CD4-positive, alpha-beta T cell treated with Interleukin-2 at 100 ng/mL for 4 hours (primary cell): Measurements from ENCODE around the gene PCDHGA3.
"Not testable (repeated sequence)": the region's sequence is repeated elsewhere in the genome, so short reads cannot be mapped to it uniquely, and the experiment has no call there.

Source experiments
- DNase-seq: peaks from one replicate; pipeline ENCODE4 v3.0.0-alpha.2; 2020; ENCODE audit warnings: low spot score

Gene PCDHGA3

GRCh38 chr5:141349917-141350619, 6.4 kb downstream of the PCDHGA3 start, which contains the start of gene PCDHGB1:
TSS of gene PCDHGB1 (plus strand) at chr5:141350099. CDS start at chr5:141350261, 162 bp downstream.
- peak; percentile 40 for DNase-seq

- DNase-seq = no peak
These were observed 8.0 kb downstream of the PCDHGA3 start for GRCh38 chr5:141351591-141351990.

GRCh38 chr5:141354900-141355469, 11.4 kb downstream of the PCDHGA3 start, which contains the start of gene PCDHGA4:
TSS of gene PCDHGA4 (plus strand) at chr5:141355021. CDS start at chr5:141355108, 87 bp downstream.
- DNase-seq = peak; percentile 23

GRCh38 chr5:141355641-141356040, 12.0 kb downstream of the PCDHGA3 start:
- DNase-seq = no peak

- DNase-seq = no peak
These were observed 12.5 kb downstream of the PCDHGA3 start for GRCh38 chr5:141356133-141356532.

GRCh38 chr5:141356950-141357349, 13.3 kb downstream of the PCDHGA3 start:
- no peak for DNase-seq

GRCh38 chr5:141359790-141360426, 16.3 kb downstream of the PCDHGA3 start, which contains the start of gene PCDHGB2:
TSS of gene PCDHGB2 (plus strand) at chr5:141359994. CDS start at chr5:141360136, 142 bp downstream.
- peak; percentile 30 for DNase-seq

- no peak for DNase-seq
These were observed 17.1 kb downstream of the PCDHGA3 start for GRCh38 chr5:141360685-141361084.

GRCh38 chr5:141362719-141363118, 19.1 kb downstream of the PCDHGA3 start:
- no peak for DNase-seq

GRCh38 chr5:141363952-141364660, 20.5 kb downstream of the PCDHGA3 start, which contains the start of gene PCDHGA5:
TSS of gene PCDHGA5 (plus strand) at chr5:141364162. CDS start at chr5:141364331, 169 bp downstream.
- no peak for DNase-seq

GRCh38 chr5:141366016-141366896, 22.6 kb downstream of the PCDHGA3 start:
- no peak for DNase-seq

GRCh38 chr5:141369994-141370848, 26.6 kb downstream of the PCDHGA3 start, which contains the start of gene PCDHGB3:
TSS of gene PCDHGB3 (plus strand) at chr5:141370242. CDS start at chr5:141370395, 153 bp downstream.
- peak; percentile 41 for DNase-seq

GRCh38 chr5:141371572-141372475, 28.2 kb downstream of the PCDHGA3 start:
- no peak for DNase-seq

GRCh38 chr5:141373673-141374317, 30.2 kb downstream of the PCDHGA3 start, which contains the start of gene PCDHGA6:
TSS of gene PCDHGA6 (plus strand) at chr5:141373891. CDS start at chr5:141374084, 193 bp downstream.
- DNase-seq = peak; percentile 8

- DNase-seq = no peak
These were observed 31.0 kb downstream of the PCDHGA3 start for GRCh38 chr5:141374627-141375026.

- not testable (repeated sequence) for DNase-seq
These were observed 32.0 kb downstream of the PCDHGA3 start for GRCh38 chr5:141375444-141376155.

- DNase-seq = no peak
These were observed 39.1 kb downstream of the PCDHGA3 start, which contains the start of gene PCDHGA7 for GRCh38 chr5:141382469-141383294. TSS of gene PCDHGA7 (plus strand) at chr5:141382742. CDS start at chr5:141382900, 158 bp downstream.
